Esophagus muscularis mucosa (tissue), 4 donors: Measurements from ENCODE around the gene TSPAN11. TPM values are rescaled to one million over a fixed set of nuclear protein-coding genes. Genes with fewer than 3 reads are reported as not detected.

Experiments
- DNase-seq: peaks from one replicate; pipeline ENCODE4 v3.0.0-alpha.2; 2017; ENCODE audit errors: extremely low spot score
- H3K27ac ChIP-seq, 4 donors: fragments of 200-600 bp; sonication (generic); replicated peaks in 1 of 4; 1 replicate in 3 of 4; 2 replicates in 1 of 4; pipeline ENCODE4 v1.5.1; 2016 to 2019; ENCODE audit warnings: mild to moderate bottlenecking in 1 of 4
- H3K27me3 ChIP-seq, 4 donors: fragments of 200-600 bp; sonication (generic); one replicate each; pipeline versions ENCODE4 v1.5.1 to v1.6.0; 2016 to 2019
- H3K36me3 ChIP-seq, 4 donors: fragments of 200-600 bp; sonication (generic); one replicate each; pipeline ENCODE4 v1.5.1; 2016 to 2019
- H3K4me1 ChIP-seq, 4 donors: fragments of 200-600 bp; sonication (generic); one replicate each; pipeline ENCODE4 v1.5.1; 2016 to 2019
- H3K4me3 ChIP-seq, 4 donors: fragments of 200-600 bp; sonication (generic); 1 replicate in 2 of 4; 2 replicates in 2 of 4; pipeline ENCODE4 v1.5.1; 2016 to 2019; ENCODE audit warnings: mild to moderate bottlenecking in 4 of 4, moderate library complexity in 1 of 4
- H3K9me3 ChIP-seq, 4 donors: fragments of 200-600 bp; sonication (generic); 1 replicate in 3 of 4; 2 replicates in 1 of 4; pipeline ENCODE4 v1.5.1; 2016 to 2019
- CTCF ChIP-seq, 3 experiments: fragments of 200-600 bp in 2 of 3; fragments of 450-650 bp in 1 of 3; sonication (generic) in 2 of 3; IDR thresholded peaks; one replicate each; pipeline ENCODE4 v1.5.1; 2017 to 2019; ENCODE audit warnings: antibody characterized with exemption in 3 of 3, mild to moderate bottlenecking in 2 of 3, moderate library complexity in 1 of 3
- EP300 ChIP-seq: sonication (generic); formaldehyde crosslinking; IDR thresholded peaks from one replicate; pipeline ENCODE4 v1.6.1; 2017; ENCODE audit warnings: antibody characterized with exemption
- POLR2A ChIP-seq: fragments of 450-650 bp; IDR thresholded peaks from one replicate; pipeline ENCODE4 v1.6.1; 2017; ENCODE audit warnings: antibody characterized with exemption, moderate library complexity, mild to moderate bottlenecking, low read depth
- POLR2AphosphoS5 ChIP-seq, 2 donors: sonication (generic); formaldehyde crosslinking; IDR thresholded peaks; one replicate each; pipeline ENCODE4 v1.6.1; 2017; ENCODE audit warnings: antibody characterized with exemption in 2 of 2
- WGBS: methylation state at CpG from one replicate; pipeline ENCODE4 v1.1.5; 2018; 5-methylcytosine and 5-hydroxymethylcytosine counted together
- intact Hi-C: fragments of 100-400 bp; cut with DNase I; formaldehyde crosslinking; loops from one replicate; pipeline ENCODE4 v1.15.1; 2023
- total RNA-seq, 4 donors: library from RNA; depleted of rRNA; stranded (reverse); fragments of >200 nt; gene quantifications; one replicate each; pipeline versions ENCODE4 v1.1.0 to v1.2.1, GENCODE V29; 2016

TSPAN11 gene
- total RNA-seq: 10 to 100 TPM in 2 of 4 donors, 1 to 10 TPM in 2; 5.8 to 20.9 (median 12.7) TPM

- H3K36me3 ChIP-seq: no peaks in the 10 kb centered on the region
- H3K4me3 ChIP-seq: peak within 1 kb of the TSS; percentile 49 to 61 (median 52)
- H3K4me1 ChIP-seq: peaks cover 4 to 23% (median 14%) of the 10 kb centered on the region in 4 donors
- H3K9me3 ChIP-seq: no peaks in the 10 kb centered on the region
- no peak for DNase-seq
- TF ChIP-seq POLR2A: no peak
- no peak for TF ChIP-seq POLR2AphosphoS5 (IDR thresholded peaks at IDR 0.05)
- no peak for TF ChIP-seq EP300
- no peak for TF ChIP-seq CTCF (IDR thresholded peaks at IDR 0.05)
- H3K27ac ChIP-seq: peak within 1 kb of the TSS; percentile 37 to 71 (median 43)
- H3K27me3 ChIP-seq: peaks cover 0 to 51% (median 4%) of the 10 kb centered on the region in 4 donors
- intact Hi-C loops: no loop called here
- 30% methylated on average over 25 of the region's 78 CpGs for WGBS
Measured at GRCh38 chr12:30926243-30927221, at the start of gene TSPAN11. TSS of gene TSPAN11 (plus strand) at chr12:30926748. CDS start at chr12:30953992, 27,244 bp downstream.

GRCh38 chr12:30877105-30877875 lies 49.3 kb upstream of the TSPAN11 start:
- Histone ChIP-seq H3K27ac (no peak overlapping the region), H3K4me3 (no peak overlapping the region), H3K4me1 (peaks cover 0 to 10% (median 7%) of the 10 kb centered on the region in 4 donors), H3K9me3 (no peaks in the 10 kb centered on the region), H3K36me3 (no peaks in the 10 kb centered on the region), H3K27me3 (peaks cover 0 to 3% (median 0%) of the 10 kb centered on the region in 4 donors)
- DNase-seq: peak; percentile 72
- intact Hi-C loops: no loop called here
- WGBS: 93% methylated on average over 7 of the region's 7 CpGs
- no peak for TF ChIP-seq POLR2A
- no peak for TF ChIP-seq POLR2AphosphoS5 (IDR thresholded peaks at IDR 0.05)
- TF ChIP-seq EP300: no peak
- TF ChIP-seq CTCF (IDR thresholded peaks at IDR 0.05): no peak

GRCh38 chr12:30878024-30878423 lies 48.5 kb upstream of the TSPAN11 start:
- DNase-seq: no peak
- H3K27me3 ChIP-seq: peaks cover 0 to 3% (median 0%) of the 10 kb centered on the region in 4 donors
- H3K36me3 ChIP-seq: no peaks in the 10 kb centered on the region
- no peaks in the 10 kb centered on the region for H3K9me3 ChIP-seq
- intact Hi-C loops: no loop called here
- 71% methylated on average over 2 of the region's 2 CpGs for WGBS
- TF ChIP-seq CTCF (IDR thresholded peaks at IDR 0.05) (no peak), POLR2AphosphoS5 (IDR thresholded peaks at IDR 0.05) (no peak), EP300 (no peak), POLR2A (no peak)
- H3K27ac ChIP-seq: no peak overlapping the region
- no peak overlapping the region for H3K4me3 ChIP-seq
- H3K4me1 ChIP-seq: peaks cover 0 to 10% (median 7%) of the 10 kb centered on the region in 4 donors

GRCh38 chr12:30880061-30880460 lies 46.5 kb upstream of the TSPAN11 start:
- 13% methylated on average over 6 of the region's 6 CpGs for WGBS
- peak; percentile 80 for DNase-seq
- H3K36me3 ChIP-seq: no peaks in the 10 kb centered on the region
- peaks cover 0 to 10% (median 7%) of the 10 kb centered on the region in 4 donors for H3K4me1 ChIP-seq
- no peaks in the 10 kb centered on the region for H3K9me3 ChIP-seq
- no peak overlapping the region for H3K4me3 ChIP-seq
- H3K27me3 ChIP-seq: peaks cover 0 to 3% (median 0%) of the 10 kb centered on the region in 4 donors
- H3K27ac ChIP-seq: no peak overlapping the region
- intact Hi-C loops: no loop called here
- TF ChIP-seq POLR2AphosphoS5 (IDR thresholded peaks at IDR 0.05) (no peak), POLR2A (no peak), CTCF (IDR thresholded peaks at IDR 0.05) (no peak), EP300 (no peak)
